ENCODE data around the gene TCF23.

- TF ChIP-seq POLR2A (IDR thresholded peaks at IDR 0.05; ENCODE audit: low read depth, low read length) (no peak), PAX5 (IDR thresholded peaks at IDR 0.05; ENCODE audit: insufficient read depth, low read length, severe bottlenecking) (no peak), POLR2AphosphoS5 (IDR thresholded peaks at IDR 0.05; ENCODE audit: low read depth, low read length) (no peak), POU2F2 (IDR thresholded peaks at IDR 0.05; ENCODE audit: low read depth, low read length) (no peak)
Observed at GRCh38 chr2:27115519-27115918, 33.3 kb upstream of the TCF23 start.

Measured in GM12891 (cell line).